ENCODE data around the gene IL17C.

GRCh38 chr16:88623858-88624257, 14.5 kb upstream of the IL17C start:
- TF ChIP-seq CTCF (IDR thresholded peaks at IDR 0.05; ENCODE audit: poor library complexity, severe bottlenecking) (no peak), EP300 (conservative IDR thresholded peaks at IDR 0.05; ENCODE audit: poor library complexity, severe bottlenecking) (no peak), RAD21 (conservative IDR thresholded peaks at IDR 0.05) (no peak), POLR2AphosphoS5 (IDR thresholded peaks at IDR 0.05) (no peak), SMC3 (conservative IDR thresholded peaks at IDR 0.05; ENCODE audit: poor library complexity) (no peak), REST (IDR thresholded peaks at IDR 0.05; ENCODE audit: borderline replicate concordance) (no peak), EZH2 (IDR thresholded peaks at IDR 0.05; ENCODE audit: borderline replicate concordance, insufficient read depth, low read length, poor library complexity, severe bottlenecking) (no peak)

All from neural cell (in vitro differentiated cells).